Thoracic aorta (tissue), 2 donors: ENCODE data around the gene CMTM7. TPM values are rescaled to one million over a fixed set of nuclear protein-coding genes. Genes with fewer than 3 reads are reported as not detected.

Experiments
- ATAC-seq: fragments of 150-250 bp; one replicate; pipeline ENCODE4 v1.8.0; 2017; ENCODE audit warnings: low read depth; ENCODE audit not compliant: insufficient number of reproducible peaks, low FRiP score
- DNase-seq: peaks from one replicate; pipeline ENCODE4 v3.0.0-alpha.2; 2020; ENCODE audit warnings: low spot score
- H3K27ac ChIP-seq, 2 donors: fragments of 200-600 bp; sonication (generic); 1 replicate in 1 of 2; 2 replicates in 1 of 2; pipeline ENCODE4 v1.5.1; 2016; ENCODE audit warnings: mild to moderate bottlenecking in 2 of 2, moderate library complexity in 2 of 2
- H3K27me3 ChIP-seq: fragments of 200-600 bp; sonication (generic); replicated peaks from 2 replicates; pipeline ENCODE4 v1.6.0; 2016; ENCODE audit warnings: mild to moderate bottlenecking; ENCODE audit not compliant: insufficient read depth
- H3K36me3 ChIP-seq: fragments of 200-600 bp; sonication (generic); one replicate; pipeline ENCODE4 v1.5.1; 2016
- H3K4me1 ChIP-seq, 2 donors: fragments of 200-600 bp; sonication (generic); 1 replicate in 1 of 2; 2 replicates in 1 of 2; pipeline versions ENCODE4 v1.5.1 to v1.6.0; 2016; ENCODE audit warnings: low read depth in 2 of 2, mild to moderate bottlenecking in 1 of 2; ENCODE audit not compliant: control insufficient read depth in 1 of 2
- H3K4me3 ChIP-seq: fragments of 200-600 bp; sonication (generic); 2 replicates; pipeline ENCODE4 v1.5.1; 2016; ENCODE audit warnings: mild to moderate bottlenecking
- H3K9me3 ChIP-seq: fragments of 200-600 bp; sonication (generic); 2 replicates; pipeline ENCODE4 v1.5.1; 2016
- total RNA-seq, 2 donors: library from RNA; depleted of rRNA; stranded (reverse); fragments of >200 nt; gene quantifications; one replicate each; pipeline versions ENCODE4 v1.1.0 to v1.2.3, GENCODE V29; 2016
- TF ChIP-seq, protein P1 (sequence below): fragments of 200-600 bp; sonication (generic); IDR thresholded peaks from one replicate; pipeline ENCODE4 v1.5.1; 2019; ENCODE audit warnings: antibody characterized with exemption

CMTM7 gene
- 10 to 100 TPM; 10.3 to 21.5 TPM for total RNA-seq

- Histone ChIP-seq H3K27ac (peak within 1 kb of the TSS; percentile 18 to 49), H3K9me3 (no peaks in the 10 kb centered on the region), H3K36me3 (no peaks in the 10 kb centered on the region), H3K27me3 (no peaks in the 10 kb centered on the region), H3K4me3 (peak within 1 kb of the TSS; percentile 92), H3K4me1 (peaks cover 0 to 9% of the 10 kb centered on the region in 2 donors)
- DNase-seq (no peak), ATAC-seq (peak; percentile 63)
- TF ChIP-seq, protein P1, sequence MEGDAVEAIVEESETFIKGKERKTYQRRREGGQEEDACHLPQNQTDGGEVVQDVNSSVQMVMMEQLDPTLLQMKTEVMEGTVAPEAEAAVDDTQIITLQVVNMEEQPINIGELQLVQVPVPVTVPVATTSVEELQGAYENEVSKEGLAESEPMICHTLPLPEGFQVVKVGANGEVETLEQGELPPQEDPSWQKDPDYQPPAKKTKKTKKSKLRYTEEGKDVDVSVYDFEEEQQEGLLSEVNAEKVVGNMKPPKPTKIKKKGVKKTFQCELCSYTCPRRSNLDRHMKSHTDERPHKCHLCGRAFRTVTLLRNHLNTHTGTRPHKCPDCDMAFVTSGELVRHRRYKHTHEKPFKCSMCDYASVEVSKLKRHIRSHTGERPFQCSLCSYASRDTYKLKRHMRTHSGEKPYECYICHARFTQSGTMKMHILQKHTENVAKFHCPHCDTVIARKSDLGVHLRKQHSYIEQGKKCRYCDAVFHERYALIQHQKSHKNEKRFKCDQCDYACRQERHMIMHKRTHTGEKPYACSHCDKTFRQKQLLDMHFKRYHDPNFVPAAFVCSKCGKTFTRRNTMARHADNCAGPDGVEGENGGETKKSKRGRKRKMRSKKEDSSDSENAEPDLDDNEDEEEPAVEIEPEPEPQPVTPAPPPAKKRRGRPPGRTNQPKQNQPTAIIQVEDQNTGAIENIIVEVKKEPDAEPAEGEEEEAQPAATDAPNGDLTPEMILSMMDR, result no peak
Measured at GRCh38 chr3:32391643-32392535, at the start of gene CMTM7. Gene CMTM7, plus strand, starts transcription at chr3:32391853. Its CDS starts 54 bp downstream, at chr3:32391907.

DNA sequence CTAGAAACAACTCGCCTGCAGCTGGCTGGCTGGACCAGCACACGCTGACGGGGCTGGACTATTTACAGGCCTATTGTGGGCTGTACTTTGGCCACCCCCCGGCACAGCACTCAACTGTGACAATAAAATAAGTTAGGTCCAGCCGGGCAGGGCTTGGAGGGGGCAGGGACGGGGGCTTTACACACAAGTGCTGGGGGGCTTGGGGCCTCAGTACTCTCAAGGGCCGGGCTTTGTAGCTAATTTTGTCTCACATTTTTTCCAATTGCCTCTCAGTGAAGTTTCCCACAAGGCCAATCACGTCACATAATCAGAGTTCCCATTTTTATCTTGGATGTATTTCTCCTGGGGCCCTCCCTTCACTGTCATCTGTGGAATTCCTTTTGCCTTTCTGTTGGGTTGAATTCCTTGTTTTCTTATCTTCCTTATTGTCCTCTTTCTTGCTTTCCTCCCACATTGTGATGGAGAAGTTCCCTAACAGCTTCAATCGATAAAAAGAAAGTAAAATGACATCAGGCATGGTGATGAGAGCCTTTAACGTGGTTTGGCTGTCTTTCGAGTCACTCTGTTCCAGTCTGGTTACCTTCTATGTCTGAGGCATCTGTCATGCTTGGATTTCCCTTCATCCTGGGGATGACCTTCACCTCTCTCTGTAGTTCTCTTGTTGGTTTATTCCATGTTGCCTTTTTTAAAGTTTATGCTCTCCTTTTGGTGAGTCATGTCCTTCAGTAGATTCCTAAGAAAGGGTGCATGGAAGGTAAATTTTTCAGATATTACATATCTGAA lies 44.1 kb upstream of the CMTM7 start:
- H3K9me3 ChIP-seq, result no peaks in the 10 kb centered on the region
- no peaks in the 10 kb centered on the region for H3K27me3 ChIP-seq
- no peaks in the 10 kb centered on the region for H3K4me1 ChIP-seq
- H3K27ac ChIP-seq, result peak overlapping the region in 1 of 2 donors; percentile 19
- ATAC-seq, result no peak
- TF ChIP-seq, protein P1, result no peak
- no peak for DNase-seq
- H3K4me3 ChIP-seq, result peak overlapping the region; percentile 49
- H3K36me3 ChIP-seq, result no peaks in the 10 kb centered on the region

DNA sequence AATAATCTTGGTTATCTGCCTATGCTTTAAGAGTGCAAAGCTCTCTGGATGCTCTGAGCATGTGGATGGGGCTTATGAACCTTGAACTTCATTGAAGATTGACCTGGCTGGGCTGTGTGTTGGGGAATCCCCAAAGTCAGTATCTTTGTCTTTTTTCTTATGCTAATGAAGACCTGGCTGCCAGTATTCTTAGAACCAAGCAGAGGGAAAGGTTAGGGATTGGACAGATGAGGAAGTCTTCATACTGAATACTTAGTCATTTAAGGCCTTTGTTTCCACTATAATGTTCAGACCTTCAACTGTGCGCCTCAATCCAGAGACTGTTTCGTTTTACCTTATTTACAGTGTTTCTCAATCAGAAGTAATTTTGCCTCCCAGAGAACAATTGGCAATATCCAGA lies 42.5 kb upstream of the CMTM7 start:
- Histone ChIP-seq H3K27ac (no peak overlapping the region), H3K4me3 (no peak overlapping the region), H3K4me1 (no peaks in the 10 kb centered on the region), H3K36me3 (no peaks in the 10 kb centered on the region), H3K27me3 (no peaks in the 10 kb centered on the region), H3K9me3 (no peaks in the 10 kb centered on the region)
- DNase-seq (no peak), ATAC-seq (no peak)
- TF ChIP-seq, protein P1, result no peak

- Histone ChIP-seq H3K4me3 (no peak overlapping the region), H3K36me3 (no peaks in the 10 kb centered on the region), H3K27ac (no peak overlapping the region), H3K4me1 (no peaks in the 10 kb centered on the region), H3K9me3 (no peaks in the 10 kb centered on the region), H3K27me3 (no peaks in the 10 kb centered on the region)
- no peak for DNase-seq
- ATAC-seq, result no peak
- TF ChIP-seq, protein P1, result no peak
Measured at GRCh38 chr3:32352563-32352962, 39.1 kb upstream of the CMTM7 start.

DNA sequence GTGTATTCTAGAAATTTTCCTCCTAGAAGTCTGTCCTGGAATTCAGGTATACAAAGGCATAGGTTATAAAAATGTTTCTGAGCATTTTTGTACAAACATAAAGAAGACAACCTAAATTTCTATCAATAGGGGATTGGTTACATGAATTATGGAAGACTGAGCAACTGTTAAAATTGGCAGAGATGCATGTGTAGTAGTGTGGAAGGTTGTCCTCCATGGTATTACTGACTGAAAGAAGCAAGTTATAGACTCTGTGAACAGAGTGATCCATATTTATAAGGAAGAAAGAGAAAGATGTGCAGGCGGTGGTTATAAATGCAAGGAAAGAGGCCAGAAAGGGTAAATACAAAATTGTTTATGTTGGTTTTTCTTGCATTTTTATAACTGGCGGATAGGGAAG lies 38.3 kb upstream of the CMTM7 start:
- Histone ChIP-seq H3K9me3 (no peaks in the 10 kb centered on the region), H3K27ac (no peak overlapping the region), H3K27me3 (no peaks in the 10 kb centered on the region), H3K4me1 (no peaks in the 10 kb centered on the region), H3K36me3 (no peaks in the 10 kb centered on the region), H3K4me3 (no peak overlapping the region)
- TF ChIP-seq, protein P1, result no peak
- no peak for ATAC-seq
- DNase-seq, result no peak
